GM23248 (cell line): ENCODE measurements around the gene ATXN7L1.

Experiments used
- EZH2 ChIP-seq: fragments of 200-600 bp; sonication (generic); IDR thresholded peaks from 2 replicates; pipeline ENCODE4 v1.6.1; 2018; ENCODE audit warnings: antibody characterized with exemption, mild to moderate bottlenecking; ENCODE audit not compliant: insufficient read depth, poor library complexity, severe bottlenecking
- EZH2phosphoT487 ChIP-seq: fragments of 200-600 bp; sonication (generic); IDR thresholded peaks from 2 replicates; pipeline ENCODE4 v1.6.1; 2018; ENCODE audit warnings: antibody characterized with exemption, moderate library complexity, mild to moderate bottlenecking, low read depth; ENCODE audit not compliant: insufficient read depth

DNA sequence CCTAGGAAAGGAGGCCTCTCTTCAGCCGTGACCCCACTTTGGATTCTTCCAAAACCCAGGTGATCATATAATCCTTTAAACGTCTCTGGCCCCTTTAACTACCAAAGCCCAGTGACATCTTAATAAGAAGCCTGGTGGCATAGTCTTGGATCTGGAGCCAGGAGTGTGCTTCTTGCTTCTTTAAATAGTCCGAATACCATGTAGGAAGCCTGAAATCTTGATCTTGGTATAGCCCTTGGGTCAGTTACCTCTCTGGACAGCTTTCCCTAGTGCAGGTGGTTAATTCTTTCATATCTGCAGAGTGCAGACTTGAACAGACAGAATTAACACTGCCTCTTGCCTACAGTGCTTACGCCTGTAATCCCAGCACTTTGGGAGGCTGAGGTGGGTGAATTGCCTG, 156.5 kb downstream of the ATXN7L1 start:
- TF ChIP-seq EZH2 (no peak), EZH2phosphoT487 (no peak)
